GM18858 (cell line): ENCODE data around the gene MAN2B2.

Experiments
- ATAC-seq: cut with Tn5 transposase; IDR thresholded peaks from one replicate; pipeline ENCODE4 v1.9.1; 2021; ENCODE audit not compliant: unreplicated experiment

The MAN2B2 gene

DNA sequence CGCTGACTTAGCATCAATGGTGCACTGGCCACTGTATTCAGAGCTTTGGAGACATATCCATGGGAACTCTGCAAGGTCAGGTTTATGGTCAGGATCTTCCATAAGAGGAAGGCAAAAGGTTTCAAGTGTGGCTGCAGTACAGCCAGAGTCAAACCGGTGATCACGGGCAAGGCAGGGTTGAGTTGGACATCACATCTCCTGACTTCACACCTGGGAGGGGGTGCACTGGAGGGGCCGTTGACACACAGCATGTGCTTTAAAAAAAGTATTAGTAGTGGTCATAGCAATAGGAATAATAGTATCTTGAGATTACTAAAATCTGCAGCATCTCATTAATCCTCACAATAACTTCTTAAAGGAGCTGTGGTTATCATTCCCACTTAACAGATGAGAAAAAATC lies 28.9 kb upstream of the MAN2B2 start:
- ATAC-seq = no peak

DNA sequence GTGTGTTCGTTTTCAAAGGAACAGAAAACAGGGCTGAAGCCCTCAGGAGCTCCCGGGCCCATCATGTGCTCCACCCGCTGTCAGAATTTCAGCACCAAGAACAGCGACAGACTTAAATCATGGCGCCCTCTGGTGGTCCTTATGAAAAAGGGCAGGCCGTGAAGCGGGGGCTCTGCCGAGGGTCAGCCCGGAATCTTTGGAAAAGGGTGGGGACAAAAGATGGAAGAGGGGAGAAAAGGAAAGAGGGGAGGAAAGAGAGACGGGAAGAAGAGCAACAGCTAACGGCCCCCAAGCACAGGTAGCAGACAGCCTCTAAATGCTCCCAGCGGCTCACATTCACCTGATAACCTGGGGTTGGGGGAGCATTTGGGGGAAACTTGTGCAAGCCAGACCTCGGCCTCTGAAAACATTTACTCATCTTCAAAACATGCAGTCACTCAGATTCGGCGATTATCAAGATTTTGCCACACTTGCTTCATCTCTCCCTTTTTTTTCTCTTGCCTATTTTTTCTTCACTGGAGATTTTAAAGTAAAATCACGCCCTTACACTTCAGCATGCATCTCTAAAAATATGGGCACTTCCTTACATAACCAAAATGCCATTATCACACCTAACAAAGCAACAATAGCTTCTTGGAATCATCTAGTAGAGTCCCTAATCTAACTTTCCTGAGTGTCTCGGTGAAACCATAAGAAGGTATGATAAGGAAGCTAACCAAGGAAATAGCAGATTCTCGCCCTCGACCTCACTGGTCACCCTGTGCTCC lies 28.1 kb upstream of the MAN2B2 start:
- ATAC-seq = no peak

DNA sequence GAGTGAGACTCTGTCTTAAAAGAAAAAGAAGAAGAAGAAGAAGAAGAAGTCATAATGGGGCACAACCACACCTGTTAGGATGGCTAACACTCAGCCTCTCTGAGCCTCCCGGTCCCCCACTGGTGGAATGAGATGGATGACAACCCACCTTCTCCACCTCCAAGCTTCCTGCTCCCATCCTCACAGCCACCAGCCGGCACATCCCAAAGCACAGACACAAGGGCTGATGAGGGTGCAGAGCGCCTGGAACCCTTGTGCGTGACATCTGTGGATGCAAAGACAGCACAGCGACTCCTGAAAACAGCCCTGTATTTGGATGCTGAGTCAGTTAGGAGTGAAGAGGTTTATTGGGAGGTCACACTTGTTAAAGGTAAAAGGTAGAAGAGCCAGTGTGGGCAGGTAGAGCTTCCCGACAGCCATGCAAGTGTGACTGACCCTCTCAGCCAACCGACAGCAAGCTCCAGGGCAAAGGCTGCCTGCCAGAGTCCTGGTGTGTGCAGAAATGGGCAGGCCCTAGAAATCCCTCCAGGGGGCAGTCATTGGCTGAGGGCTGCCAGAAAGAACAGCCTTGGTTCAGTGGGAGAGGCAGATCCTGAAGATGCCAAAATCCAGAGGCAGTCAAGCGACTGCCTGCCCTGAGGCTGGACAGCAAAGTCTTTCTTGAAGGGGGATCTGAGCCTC lies 26.6 kb upstream of the MAN2B2 start:
- no peak for ATAC-seq

DNA sequence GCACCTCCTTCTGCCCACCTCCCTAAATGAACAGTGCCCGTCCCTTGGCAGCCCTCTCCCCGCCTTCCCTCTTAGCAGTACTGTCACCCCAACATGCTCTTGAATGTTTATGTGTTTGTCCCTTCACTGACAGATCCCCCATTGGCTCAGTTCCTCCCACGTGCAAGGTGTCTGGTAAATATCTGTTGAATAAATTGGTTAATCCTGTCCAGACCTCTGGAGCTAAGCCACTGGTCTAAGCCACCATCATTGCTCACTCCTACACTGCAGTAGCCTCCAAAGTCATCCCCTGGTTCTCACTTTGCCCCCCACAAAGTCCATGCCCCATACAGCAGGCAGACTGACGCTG lies 26.1 kb upstream of the MAN2B2 start:
- no peak for ATAC-seq

DNA sequence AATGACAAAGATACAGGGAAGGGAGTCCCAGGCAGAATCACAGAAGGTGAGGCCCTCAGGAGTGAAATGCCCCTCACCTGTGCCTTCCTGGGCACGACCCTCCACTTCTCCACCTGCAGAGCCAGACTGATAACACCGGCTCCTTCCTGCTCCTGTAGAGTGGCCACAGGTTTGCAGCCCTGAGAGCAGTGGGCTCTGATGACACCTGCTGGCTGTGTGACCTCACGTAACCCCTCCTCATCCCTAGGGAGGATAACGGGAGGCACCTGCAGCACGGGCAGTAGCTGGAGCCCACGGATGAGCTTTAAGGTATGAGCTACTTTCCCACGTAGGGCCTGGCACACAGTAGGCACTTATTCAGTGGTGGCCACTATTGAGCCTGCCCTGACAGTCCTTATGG lies 25.5 kb upstream of the MAN2B2 start:
- ATAC-seq = no peak

DNA sequence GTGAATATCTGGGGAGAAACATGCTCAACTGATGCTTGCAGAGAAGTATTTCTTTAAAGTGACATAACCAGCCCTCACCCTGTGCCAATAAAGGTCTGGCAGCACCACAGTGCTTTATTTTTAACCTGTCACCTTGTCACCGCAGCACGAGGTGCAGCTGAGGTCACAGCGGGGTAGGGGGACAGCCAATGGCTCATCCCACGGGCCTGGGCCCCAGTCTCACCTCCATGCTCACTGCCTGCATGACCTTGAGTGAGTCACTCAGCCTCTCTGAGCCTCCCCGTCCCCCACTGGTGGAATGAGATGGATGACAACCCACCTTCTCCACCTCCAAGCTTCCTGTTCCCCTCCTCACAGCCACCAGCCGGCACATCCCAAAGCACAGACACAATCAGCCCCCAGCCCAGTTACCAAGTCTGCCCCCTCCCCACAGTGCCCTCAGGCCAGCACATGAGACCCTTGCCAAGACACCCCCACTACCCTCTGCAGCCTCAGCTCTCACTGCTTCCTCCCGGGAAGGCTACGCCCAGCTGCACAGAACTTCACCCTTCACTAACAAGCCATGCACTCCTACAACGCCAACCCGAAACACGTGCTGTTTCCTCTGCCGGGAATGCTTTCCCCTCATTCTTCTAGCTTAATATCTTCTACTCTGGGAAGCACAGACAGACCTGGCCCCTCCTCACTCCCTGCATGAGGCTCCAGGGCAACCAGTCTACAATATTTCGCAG lies 24.9 kb upstream of the MAN2B2 start:
- no peak for ATAC-seq

DNA sequence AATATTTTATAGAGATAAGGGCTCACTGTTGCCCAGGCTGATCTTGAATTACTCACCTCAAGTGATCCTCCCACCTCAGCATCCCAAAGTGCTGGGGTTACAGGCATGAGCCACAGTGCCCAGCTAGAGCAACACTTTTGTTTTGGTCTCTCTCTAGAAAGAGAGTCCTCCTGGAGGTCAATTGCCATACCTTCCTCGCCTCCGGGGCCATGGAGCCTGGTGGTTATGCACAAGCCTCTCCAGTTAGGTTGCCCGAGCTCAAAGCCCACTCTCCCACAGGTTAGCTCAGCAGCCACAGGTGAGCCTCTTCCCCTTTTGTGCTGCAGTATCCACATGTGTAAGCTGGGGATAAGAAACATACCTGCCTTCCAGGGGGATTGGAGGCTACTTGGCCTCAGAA lies 24.2 kb upstream of the MAN2B2 start:
- no peak for ATAC-seq

DNA sequence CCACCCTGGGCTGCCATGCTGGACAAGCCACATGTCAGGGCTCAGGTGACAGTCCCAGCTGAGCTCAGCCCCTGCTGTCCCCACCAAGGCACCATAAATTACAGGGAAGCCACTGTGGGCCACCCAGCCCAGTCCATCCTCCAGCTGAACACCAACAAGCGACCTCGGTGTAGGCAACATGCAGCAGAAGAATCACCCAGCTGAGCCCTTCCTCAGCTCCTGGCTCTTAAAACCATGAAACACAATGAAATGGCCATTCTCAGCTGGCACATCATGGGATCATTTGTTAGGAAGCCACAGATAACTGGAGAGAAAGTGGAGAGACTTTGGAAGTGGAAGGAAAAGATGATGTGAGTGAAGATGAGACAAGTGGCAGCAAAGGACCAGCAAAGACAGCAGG lies 23.3 kb upstream of the MAN2B2 start:
- no peak for ATAC-seq

DNA sequence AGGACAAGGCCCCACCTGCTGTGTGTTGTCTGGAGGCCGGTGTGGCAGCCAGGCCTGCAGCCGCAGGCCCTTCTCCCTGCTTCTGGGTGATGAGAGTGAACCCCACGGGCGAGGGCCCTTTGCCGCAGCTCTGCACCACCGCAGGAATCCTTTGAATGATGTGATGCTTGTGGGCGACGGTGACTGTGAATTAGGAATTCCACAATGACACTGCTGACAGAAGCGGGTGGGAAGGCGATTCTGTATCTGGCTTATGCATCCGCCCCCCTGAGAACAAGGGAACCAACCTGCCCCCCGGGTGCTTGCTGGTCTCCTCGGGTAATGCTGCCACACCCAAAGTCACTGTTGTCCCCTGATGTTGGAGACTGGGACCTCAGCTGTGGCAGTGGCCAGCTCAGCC lies 19.5 kb upstream of the MAN2B2 start:
- ATAC-seq = no peak

DNA sequence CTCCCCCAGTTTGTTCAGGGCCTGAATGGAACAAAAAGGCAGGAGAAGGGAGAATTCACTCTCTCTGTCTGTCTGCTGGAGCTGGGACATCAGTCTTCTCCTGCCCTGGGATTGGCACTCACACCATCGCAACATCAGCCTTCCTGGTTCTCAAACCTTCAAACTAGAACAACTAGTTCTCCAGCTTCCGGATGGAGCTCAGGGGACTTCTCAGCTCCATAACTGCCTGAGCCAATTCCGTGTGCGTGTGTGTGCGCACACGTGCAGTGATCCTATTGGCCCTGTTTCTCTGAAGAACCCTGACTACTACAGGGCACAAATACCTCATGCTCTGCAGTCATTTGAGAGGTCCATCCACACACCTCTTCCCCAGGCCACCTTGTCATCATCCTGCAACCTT lies 18.7 kb upstream of the MAN2B2 start:
- no peak for ATAC-seq

DNA sequence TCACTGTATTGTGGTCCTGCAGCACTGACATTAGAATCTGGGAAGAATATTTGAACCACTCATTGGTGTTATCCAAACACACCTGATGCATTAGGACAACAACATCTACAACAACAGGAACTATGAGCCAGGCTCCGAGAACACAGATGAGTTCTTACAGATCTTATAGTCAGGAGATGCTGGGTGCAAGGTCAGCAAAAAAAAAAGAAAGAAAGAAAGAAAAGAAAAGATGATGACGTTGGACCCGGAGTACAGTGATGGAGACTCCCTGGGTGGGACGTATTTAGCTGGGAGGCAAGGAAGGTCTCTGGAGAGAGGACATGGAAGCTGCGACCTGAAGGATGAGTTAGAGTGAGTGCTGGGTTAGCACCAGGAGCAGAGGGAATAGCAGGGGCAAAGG lies 17.8 kb upstream of the MAN2B2 start:
- ATAC-seq = no peak

DNA sequence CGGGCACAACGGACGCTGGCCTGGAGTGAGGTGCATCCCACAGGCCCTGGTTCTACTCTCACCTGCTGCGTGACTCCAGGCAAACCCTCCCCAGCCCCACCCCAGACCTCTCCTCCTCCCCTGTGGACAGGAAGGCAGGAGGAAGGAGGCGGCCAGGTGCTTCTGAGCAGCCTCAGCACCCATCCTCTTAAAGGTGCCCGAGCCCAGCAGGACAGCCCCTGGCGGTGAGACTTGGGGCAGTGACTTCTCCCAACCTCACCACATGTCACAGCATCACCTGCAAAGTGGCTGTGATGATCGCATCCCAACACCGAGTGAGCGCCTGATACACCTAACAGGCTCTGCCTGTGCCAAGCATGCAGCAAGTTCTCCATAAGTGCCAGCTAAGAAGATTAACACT lies 17.1 kb upstream of the MAN2B2 start:
- no peak for ATAC-seq

DNA sequence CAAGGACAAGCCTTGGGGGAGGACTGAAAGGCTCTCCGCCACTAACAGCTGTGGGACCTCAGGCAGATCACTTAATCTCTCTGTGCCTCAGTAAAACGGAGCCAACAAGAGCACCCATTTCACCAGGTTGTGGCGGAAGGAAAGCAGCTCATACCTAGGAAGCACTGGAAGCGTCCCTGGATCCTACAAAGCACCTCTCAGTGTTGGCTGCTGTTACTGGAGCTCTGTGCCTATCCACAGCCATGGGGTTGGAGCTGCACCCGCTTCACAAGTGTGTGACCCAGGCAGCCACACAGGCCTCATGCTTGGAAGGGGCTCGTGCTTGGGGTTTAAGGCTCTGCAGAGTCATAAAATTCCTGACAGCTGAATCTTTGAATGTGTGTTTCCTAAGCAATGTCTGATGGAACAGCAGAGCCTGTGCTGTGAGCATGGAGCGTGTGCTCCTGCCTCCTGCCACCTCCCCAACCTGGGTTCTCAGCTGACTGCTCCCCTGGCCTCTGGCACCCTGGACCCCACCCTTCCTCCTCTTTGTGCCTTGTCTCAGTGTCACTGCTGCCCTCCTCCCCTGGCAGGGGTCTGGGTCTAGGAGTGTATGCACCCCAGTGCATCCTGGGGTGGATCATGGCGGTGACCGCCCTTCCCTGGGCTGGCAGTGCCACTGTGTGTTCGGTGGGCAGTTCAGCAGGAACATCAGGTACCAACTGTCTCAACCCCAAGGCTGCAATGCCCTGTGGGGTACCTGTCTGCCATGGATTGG lies 14.4 kb upstream of the MAN2B2 start:
- ATAC-seq = no peak

DNA sequence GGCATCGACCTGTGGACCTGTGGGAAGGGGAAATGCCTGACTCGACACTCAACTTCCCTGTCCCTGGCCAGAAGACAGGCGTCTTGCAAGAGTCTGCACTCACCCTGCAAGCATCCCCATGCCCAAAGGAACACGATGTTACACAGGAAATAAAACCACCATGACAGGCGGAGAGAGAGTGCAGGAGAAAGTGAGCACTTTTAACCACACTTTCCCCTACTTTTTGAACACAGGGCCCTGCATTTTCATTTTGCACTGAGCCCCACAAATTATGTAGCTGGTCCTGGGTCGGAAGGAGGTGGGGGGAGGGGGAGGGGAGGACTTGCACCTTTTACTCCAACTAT lies 13.8 kb upstream of the MAN2B2 start:
- no peak for ATAC-seq

DNA sequence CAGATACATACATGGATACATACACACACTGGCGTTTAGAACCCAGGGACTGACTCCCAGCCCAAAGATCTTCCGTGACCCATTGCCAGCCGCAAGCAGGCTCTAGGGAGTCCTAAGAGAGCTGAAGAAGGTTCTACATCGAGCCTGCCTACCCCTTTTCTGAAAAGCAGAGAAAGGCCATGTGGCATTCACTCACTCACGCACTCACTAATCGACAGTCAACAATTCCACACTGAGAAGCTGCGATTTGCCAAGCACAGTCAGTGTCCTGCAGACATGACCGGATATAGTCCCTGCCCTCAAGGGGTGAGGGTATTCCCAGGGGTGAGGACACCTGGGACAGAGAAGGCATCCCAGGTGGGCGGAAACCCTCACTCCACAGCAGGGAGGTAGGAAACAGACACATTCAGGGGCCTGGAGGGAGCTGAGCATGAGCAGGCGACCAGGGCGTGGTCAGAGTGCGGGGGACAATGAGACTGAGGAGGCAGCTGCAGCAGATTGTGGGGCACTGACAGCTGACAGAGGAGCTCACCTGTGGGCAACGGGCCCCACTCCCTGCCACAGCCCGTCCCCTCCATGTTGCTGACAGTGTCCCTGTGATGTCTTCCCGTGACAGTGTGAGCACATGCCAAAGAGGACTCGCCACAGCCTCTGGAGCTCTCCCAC lies 13.2 kb upstream of the MAN2B2 start:
- no peak for ATAC-seq

DNA sequence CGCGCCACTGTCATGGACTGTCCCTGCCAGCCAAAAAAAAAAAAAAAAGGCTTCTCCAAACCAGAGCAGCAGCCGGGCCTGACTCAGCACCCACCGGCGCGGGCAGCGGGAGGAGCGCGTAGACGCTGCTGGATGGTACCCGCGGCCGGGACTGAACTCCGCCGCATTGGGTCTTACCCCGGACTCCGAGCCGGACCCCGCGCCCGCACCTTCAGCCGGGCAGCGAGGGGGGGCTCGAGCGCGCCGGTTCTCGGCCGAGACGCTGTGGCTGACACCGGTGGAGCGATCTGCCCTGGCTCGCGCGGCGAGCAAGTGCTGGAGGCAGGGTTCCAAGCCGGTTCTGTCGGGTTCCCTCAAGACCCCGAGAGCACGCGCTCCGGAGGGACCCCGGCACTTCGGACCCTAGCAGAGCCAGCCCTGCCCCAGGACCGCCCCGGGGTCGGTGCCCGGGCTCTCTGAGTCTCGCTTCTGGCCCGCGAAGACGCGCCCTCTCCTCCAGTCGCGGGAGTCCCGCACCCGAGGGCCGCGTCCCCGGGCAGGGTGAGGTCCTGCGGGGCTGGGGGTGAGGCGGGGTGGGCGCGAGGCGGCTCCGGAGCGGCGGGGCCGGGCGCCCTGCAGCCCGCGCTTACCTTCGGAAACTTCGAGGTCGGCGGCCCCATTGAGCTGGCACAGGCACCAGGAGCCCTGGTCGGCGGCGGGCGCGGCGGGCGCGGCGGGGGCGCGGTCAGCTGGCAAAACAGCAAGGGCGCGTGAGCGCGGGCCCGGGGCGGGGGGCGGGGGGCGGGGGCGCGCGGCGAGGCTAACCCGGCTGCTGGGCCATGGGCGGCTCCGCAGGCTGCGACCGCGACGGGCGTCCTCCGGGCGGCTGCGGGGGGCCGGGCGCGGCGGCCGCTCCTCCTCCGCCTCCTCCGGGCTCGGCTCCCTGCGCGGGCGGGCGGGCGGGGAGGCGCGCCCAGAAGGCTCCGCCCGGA lies 11.8 kb upstream of the MAN2B2 start:
- no peak for ATAC-seq

DNA sequence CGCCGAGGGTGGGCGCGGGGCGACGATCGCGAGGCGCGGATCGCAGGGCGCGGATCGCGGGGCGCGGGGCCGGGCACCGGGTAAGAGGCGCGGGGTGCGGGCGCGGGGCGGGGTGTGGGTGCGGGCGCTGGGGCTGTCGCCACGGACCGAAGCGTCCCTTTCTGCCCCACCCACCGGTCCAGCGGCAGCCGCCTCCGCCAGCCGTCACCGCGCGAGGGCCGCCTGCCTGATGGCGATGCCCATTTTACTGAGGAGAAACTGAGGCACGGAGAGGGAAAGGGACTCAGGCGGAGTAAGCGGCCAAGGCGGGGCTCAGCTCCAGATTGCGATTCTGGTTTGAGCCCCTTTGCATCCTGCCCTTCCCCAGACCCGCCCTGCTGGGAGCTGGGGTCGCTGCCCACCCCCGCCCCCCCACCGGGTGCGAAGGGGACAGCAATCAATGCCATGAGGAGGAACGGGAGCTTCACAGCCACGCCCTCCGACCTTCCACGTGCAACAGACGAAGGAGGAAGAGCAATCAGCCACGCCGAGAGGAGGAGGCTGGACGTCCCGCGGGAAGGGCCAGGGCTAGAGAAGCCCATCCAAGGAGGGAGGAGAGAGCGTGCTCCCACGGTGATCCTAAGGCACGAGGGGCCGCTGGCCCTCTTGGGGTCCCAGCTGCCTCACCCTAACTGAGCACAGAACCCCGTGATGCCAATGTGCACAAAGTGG lies 10.9 kb upstream of the MAN2B2 start:
- ATAC-seq = no peak

DNA sequence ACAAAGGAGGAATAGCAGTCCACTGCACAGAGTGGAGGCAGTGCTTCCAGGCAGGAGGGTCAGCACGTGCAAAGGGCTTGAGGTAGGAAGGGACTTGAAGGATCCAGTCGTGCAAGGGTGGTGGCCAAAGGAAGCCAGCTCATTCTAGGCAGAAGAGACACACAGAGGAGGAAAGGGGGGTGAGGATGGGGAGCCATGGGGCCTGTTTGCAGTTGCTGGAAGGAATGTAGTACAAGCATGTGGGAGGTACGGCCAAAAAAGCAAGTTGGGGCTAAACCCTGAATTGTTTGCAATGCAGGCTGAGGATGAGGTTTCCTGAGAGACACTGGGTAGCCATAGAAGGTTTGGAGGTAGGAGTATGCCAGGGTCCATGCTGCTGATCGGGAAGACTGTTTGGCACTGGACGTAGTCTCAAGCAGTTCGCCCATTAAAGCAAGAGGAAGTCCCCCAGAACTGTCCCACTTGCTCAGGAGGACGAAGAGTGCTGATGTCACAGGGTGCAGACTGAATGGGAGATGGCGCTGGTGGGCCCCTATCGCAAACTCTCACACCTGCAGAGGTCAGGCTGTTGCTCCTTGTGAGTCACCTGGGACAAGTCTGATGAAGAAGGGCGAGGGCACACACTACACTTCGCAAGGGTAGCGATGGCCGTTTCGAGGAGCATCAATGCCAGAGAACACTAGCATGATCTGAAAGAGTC lies 9.1 kb upstream of the MAN2B2 start:
- ATAC-seq = no peak
